Stimulated activated CD8-positive, alpha-beta memory T cell treated with anti-CD3 and anti-CD28 coated beads, Interleukin-15, amount 100 ng/mL, for 4 hours (primary cell): ENCODE data around the gene CACNA1I.

Experiments
- DNase-seq, 2 donors: peaks; one replicate each; pipeline ENCODE4 v3.0.0-alpha.2; 2020; ENCODE audit warnings: low read depth in 2 of 2

CACNA1I gene

GRCh38 chr22:39651053-39651996, 80.8 kb downstream of the CACNA1I start:
- no peak for DNase-seq

DNA sequence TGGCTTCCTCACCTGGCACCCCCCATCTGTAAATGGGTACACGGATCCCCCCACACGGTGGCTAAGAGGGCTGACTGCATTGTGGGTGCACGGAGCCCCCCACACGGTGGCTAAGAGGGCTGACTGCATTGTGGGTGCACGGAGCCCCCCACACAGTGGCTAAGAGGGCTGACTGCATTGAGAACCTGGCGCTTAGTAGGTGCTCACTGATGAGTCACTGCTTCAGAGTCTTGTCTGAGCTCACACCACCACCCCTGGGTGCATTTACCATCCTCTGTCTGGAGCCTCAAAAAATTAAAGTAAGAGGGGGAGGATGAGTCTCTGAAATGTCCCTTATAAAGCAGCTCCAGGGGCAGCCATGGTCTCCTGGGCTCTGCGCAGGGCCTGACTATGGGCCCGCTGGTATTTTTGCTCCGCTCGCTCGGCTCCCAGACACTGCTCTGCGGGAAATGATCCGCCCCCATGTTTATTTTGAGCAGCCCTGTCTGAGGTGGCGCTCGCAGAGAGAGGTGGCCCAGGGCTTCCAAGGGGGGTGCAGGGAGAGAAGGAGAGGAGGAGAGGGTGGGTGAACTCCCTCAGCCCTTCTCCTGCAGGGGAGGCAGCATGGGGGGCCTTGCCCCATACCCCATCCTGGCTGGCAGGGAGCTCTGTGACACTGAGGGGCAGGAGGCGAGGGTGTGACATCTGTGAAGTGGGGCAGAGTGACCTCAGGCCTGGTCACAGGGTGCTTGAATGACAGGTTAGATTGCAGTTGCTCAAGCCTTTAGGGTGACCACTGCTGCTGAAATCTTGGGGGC, 82.6 kb downstream of the CACNA1I start:
- no peak for DNase-seq

- DNase-seq, result no peak
These were observed 83.2 kb downstream of the CACNA1I start for GRCh38 chr22:39653787-39654077.

GRCh38 chr22:39654131-39654926, 83.8 kb downstream of the CACNA1I start:
- DNase-seq, result no peak

GRCh38 chr22:39655004-39655579, 84.5 kb downstream of the CACNA1I start:
- no peak for DNase-seq

DNA sequence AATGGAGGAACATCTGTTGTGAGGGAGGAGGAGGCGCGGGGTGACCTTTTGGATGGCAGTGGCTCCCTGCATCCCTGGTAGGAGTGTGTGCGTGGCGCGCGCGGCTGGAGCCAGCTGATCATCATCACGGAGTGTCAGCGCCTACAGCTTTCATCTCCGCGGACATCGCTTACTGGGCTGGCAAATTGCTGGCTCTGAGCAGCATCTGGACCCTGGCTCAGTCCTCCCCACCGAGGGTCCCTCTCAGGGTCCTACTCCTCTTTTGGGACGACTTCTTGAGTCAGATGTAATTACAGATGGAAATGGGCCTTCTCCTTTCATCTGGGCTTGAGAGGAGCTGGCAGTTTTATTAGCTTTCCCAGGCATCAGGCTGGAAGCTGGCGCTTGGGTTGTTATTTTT, 85.3 kb downstream of the CACNA1I start:
- DNase-seq, result no peak

GRCh38 chr22:39656495-39657490, 86.2 kb downstream of the CACNA1I start:
- DNase-seq, result no peak

GRCh38 chr22:39658367-39658766, 87.8 kb downstream of the CACNA1I start:
- DNase-seq, result no peak

GRCh38 chr22:39658806-39659463, 88.4 kb downstream of the CACNA1I start:
- no peak for DNase-seq

DNA sequence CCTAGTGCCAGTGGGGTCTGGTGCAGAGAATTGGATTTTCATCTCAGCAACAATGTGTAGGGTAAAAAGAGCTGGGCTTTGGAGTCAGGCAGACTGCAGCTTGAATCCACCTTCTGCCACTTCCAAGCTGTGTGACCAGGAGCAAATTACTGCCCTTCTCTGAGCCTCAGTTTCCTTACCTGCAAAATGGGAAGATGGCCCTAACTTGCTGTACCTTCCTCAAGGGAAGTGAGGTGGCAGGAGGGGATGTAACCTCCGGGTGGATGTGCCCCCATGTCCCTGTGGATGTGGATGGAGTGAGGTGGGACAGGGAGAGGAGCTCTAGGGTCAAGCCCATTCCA, 90.9 kb downstream of the CACNA1I start:
- DNase-seq, result no peak

DNA sequence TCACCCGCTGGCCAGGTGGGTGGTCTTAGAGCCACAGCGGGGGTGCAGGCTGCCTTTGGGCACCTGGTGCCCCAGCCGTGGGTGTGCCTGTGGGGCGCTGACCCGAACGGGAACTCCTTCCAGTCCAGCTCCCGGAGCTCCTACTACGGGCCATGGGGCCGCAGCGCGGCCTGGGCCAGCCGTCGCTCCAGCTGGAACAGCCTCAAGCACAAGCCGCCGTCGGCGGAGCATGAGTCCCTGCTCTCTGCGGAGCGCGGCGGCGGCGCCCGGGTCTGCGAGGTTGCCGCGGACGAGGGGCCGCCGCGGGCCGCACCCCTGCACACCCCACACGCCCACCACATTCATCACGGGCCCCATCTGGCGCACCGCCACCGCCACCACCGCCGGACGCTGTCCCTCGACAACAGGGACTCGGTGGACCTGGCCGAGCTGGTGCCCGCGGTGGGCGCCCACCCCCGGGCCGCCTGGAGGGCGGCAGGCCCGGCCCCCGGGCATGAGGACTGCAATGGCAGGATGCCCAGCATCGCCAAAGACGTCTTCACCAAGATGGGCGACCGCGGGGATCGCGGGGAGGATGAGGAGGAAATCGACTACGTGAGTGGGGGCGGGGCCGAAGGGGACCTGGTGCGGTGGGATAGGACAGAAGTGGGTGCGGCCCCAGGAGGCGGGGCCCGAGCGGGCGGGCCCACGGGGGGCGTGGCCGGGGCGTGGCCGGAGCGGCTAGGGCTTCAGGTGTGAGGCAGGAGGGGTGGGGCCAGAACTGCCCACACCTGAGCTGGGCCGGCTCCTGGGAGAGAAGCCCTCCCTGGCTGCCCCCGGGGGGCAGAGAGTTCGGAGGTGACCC, 91.5 kb downstream of the CACNA1I start:
- DNase-seq, result peak; percentile 27 to 46

GRCh38 chr22:39662686-39663052, 92.1 kb downstream of the CACNA1I start:
- no peak for DNase-seq

DNA sequence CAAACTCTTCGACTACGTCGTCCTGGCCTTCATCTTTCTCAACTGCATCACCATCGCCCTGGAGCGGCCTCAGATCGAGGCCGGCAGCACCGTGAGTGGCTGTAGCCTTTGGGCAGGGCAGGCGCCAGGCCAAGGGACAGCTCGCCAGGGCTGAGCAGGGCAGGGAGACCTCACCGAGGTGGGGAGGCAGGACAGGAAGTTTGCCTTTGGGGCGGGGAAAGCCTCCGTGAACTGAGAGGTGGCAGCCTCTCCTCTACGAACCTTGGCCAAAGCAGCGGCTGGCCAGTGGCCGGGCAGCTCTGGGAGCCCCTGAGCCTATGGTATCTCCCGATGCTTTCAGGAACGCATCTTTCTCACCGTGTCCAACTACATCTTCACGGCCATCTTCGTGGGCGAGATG, 93.2 kb downstream of the CACNA1I start:
- DNase-seq, result no peak

DNA sequence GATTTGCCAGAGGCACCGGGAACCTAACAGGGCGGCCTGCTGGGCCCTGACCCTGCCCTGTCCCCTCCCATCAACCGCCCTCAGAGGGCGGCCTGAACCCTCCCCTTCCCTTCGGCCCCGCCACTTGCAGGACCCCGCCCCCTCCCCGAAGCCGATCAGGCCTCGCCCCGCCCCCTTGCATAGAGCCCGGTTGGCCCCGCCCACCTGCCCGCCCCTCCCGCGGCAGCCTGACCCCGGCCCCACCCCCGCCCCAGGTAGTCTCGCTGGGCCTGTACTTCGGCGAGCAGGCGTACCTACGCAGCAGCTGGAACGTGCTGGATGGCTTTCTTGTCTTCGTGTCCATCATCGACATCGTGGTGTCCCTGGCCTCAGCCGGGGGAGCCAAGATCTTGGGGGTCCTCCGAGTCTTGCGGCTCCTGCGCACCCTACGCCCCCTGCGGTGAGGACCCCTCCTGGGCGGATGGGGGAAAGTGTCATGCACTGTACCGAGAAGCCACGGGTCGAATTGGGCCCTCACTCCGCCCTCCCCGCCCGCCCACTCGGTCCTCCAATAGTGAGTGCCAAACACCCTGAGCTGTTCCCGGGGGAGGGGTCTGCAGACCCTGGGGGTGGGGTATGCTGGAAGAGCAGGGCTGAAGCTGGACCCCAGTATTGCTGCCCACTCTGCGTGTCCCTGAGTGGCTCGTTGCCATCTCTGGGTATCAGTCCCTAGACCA, 94.1 kb downstream of the CACNA1I start:
- peak in 1 of 2 donors; percentile 7 for DNase-seq

GRCh38 chr22:39665229-39665628, 94.7 kb downstream of the CACNA1I start:
- no peak for DNase-seq

GRCh38 chr22:39665661-39666431, 95.3 kb downstream of the CACNA1I start:
- DNase-seq, result no peak

- no peak for DNase-seq
These were observed 95.9 kb downstream of the CACNA1I start for GRCh38 chr22:39666495-39666894.

- no peak for DNase-seq
These were observed 96.4 kb downstream of the CACNA1I start for GRCh38 chr22:39666926-39667325.
